ENCODE measurements around the gene PRKAB1. TPM values are rescaled to one million over a fixed set of nuclear protein-coding genes. Genes with fewer than 3 reads are reported as not detected.

PRKAB1 gene
- total and polyA plus RNA-seq, 2 experiments from 2014 or later = 16.3 to 31.0 TPM

DNA sequence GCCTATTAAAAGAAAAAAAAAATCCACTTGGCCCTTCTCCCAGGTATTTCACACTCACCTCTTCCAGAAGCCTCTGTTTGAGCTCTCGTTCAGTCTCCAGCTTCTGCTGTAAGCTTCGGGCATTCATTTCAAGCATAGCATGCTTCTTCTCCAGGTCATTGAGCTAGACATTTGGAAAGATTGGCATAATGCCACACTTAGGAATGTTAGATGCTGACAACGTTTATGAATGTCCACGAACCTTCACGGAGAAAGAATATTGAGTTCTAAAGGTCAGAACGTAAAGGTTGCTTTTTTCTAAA, 60.5 kb downstream of the PRKAB1 start (continued):
- TF ChIP-seq, protein P1, sequence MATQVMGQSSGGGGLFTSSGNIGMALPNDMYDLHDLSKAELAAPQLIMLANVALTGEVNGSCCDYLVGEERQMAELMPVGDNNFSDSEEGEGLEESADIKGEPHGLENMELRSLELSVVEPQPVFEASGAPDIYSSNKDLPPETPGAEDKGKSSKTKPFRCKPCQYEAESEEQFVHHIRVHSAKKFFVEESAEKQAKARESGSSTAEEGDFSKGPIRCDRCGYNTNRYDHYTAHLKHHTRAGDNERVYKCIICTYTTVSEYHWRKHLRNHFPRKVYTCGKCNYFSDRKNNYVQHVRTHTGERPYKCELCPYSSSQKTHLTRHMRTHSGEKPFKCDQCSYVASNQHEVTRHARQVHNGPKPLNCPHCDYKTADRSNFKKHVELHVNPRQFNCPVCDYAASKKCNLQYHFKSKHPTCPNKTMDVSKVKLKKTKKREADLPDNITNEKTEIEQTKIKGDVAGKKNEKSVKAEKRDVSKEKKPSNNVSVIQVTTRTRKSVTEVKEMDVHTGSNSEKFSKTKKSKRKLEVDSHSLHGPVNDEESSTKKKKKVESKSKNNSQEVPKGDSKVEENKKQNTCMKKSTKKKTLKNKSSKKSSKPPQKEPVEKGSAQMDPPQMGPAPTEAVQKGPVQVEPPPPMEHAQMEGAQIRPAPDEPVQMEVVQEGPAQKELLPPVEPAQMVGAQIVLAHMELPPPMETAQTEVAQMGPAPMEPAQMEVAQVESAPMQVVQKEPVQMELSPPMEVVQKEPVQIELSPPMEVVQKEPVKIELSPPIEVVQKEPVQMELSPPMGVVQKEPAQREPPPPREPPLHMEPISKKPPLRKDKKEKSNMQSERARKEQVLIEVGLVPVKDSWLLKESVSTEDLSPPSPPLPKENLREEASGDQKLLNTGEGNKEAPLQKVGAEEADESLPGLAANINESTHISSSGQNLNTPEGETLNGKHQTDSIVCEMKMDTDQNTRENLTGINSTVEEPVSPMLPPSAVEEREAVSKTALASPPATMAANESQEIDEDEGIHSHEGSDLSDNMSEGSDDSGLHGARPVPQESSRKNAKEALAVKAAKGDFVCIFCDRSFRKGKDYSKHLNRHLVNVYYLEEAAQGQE (IDR thresholded peaks at IDR 0.05; ENCODE audit: unreplicated experiment) = no peak
- no peak for TF ChIP-seq NANOG (IDR thresholded peaks at IDR 0.05; ENCODE audit: borderline replicate concordance)

DNA sequence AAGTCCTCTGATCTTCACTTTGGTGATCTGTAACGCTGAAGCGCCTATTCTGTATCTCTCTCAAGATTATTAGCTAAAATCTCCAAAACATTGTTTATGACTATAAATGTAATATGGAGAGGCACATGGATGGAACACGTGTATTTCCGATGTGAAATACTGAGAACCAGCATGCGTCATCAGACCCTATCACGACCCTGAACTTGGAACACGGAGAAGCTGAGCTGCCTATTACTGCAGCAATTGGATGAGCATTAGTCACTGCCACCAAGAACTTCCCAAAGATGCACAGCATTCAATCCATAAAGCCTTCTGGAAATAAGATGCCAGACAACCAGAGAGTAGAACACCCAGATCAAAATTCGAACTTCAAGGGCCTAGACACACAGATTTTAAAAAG, 61.9 kb downstream of the PRKAB1 start:
- Histone ChIP-seq H3K27ac (ENCODE audit: low read depth) (no peak overlapping the region), H3K79me2 (replicated peaks; ENCODE audit: insufficient read depth) (no peaks in the 10 kb centered on the region), H3K27me3 (ENCODE audit: insufficient read depth) (no peaks in the 10 kb centered on the region), H3K4me2 (no peak overlapping the region), H3K36me3 (ENCODE audit: insufficient read depth) (peaks cover 16% of the 10 kb centered on the region; the same call in 1 of the 2 replicates), H3F3A (replicated peaks; ENCODE audit: low read depth) (no peaks in the 10 kb centered on the region), H3K4me3 (no peak overlapping the region), H3K9me2 (ENCODE audit: insufficient read depth) (no peaks in the 10 kb centered on the region), H3K4me1 (ENCODE audit: insufficient read depth) (no peaks in the 10 kb centered on the region), H2AFZ (no peak overlapping the region), H4K20me1 (replicated peaks; ENCODE audit: insufficient read depth) (no peaks in the 10 kb centered on the region; the same call in 1 of the 2 replicates)
- Mint-ChIP-seq H3K36me3 (ENCODE audit: low read depth) (peaks cover 33% of the 10 kb centered on the region), H3K27me3 (ENCODE audit: insufficient read depth, low read depth, poor library complexity) (no peaks in the 10 kb centered on the region), H3K27ac (no peak overlapping the region), H3K9me3 (no peaks in the 10 kb centered on the region), H3K4me3 (no peak overlapping the region), H3K4me1 (no peaks in the 10 kb centered on the region)
- ATAC-seq (no peak), DNase-seq (ENCODE audit: low spot score) (no peak)
- TF ChIP-seq ZNF114 (CRISPR knock-in tag; IDR thresholded peaks at IDR 0.05) (no peak), NANOG (IDR thresholded peaks at IDR 0.05; ENCODE audit: borderline replicate concordance) (no peak), EZH2 (IDR thresholded peaks at IDR 0.05; ENCODE audit: low read depth, unreplicated experiment) (no peak), POLR2AphosphoS5 (IDR thresholded peaks at IDR 0.05; ENCODE audit: low read depth) (no peak), ZNF331 (CRISPR knock-in tag; IDR thresholded peaks at IDR 0.05; ENCODE audit: low read depth) (no peak)
- TF ChIP-seq, protein P1 (IDR thresholded peaks at IDR 0.05; ENCODE audit: unreplicated experiment) = no peak
- TF ChIP-seq, protein P2, sequence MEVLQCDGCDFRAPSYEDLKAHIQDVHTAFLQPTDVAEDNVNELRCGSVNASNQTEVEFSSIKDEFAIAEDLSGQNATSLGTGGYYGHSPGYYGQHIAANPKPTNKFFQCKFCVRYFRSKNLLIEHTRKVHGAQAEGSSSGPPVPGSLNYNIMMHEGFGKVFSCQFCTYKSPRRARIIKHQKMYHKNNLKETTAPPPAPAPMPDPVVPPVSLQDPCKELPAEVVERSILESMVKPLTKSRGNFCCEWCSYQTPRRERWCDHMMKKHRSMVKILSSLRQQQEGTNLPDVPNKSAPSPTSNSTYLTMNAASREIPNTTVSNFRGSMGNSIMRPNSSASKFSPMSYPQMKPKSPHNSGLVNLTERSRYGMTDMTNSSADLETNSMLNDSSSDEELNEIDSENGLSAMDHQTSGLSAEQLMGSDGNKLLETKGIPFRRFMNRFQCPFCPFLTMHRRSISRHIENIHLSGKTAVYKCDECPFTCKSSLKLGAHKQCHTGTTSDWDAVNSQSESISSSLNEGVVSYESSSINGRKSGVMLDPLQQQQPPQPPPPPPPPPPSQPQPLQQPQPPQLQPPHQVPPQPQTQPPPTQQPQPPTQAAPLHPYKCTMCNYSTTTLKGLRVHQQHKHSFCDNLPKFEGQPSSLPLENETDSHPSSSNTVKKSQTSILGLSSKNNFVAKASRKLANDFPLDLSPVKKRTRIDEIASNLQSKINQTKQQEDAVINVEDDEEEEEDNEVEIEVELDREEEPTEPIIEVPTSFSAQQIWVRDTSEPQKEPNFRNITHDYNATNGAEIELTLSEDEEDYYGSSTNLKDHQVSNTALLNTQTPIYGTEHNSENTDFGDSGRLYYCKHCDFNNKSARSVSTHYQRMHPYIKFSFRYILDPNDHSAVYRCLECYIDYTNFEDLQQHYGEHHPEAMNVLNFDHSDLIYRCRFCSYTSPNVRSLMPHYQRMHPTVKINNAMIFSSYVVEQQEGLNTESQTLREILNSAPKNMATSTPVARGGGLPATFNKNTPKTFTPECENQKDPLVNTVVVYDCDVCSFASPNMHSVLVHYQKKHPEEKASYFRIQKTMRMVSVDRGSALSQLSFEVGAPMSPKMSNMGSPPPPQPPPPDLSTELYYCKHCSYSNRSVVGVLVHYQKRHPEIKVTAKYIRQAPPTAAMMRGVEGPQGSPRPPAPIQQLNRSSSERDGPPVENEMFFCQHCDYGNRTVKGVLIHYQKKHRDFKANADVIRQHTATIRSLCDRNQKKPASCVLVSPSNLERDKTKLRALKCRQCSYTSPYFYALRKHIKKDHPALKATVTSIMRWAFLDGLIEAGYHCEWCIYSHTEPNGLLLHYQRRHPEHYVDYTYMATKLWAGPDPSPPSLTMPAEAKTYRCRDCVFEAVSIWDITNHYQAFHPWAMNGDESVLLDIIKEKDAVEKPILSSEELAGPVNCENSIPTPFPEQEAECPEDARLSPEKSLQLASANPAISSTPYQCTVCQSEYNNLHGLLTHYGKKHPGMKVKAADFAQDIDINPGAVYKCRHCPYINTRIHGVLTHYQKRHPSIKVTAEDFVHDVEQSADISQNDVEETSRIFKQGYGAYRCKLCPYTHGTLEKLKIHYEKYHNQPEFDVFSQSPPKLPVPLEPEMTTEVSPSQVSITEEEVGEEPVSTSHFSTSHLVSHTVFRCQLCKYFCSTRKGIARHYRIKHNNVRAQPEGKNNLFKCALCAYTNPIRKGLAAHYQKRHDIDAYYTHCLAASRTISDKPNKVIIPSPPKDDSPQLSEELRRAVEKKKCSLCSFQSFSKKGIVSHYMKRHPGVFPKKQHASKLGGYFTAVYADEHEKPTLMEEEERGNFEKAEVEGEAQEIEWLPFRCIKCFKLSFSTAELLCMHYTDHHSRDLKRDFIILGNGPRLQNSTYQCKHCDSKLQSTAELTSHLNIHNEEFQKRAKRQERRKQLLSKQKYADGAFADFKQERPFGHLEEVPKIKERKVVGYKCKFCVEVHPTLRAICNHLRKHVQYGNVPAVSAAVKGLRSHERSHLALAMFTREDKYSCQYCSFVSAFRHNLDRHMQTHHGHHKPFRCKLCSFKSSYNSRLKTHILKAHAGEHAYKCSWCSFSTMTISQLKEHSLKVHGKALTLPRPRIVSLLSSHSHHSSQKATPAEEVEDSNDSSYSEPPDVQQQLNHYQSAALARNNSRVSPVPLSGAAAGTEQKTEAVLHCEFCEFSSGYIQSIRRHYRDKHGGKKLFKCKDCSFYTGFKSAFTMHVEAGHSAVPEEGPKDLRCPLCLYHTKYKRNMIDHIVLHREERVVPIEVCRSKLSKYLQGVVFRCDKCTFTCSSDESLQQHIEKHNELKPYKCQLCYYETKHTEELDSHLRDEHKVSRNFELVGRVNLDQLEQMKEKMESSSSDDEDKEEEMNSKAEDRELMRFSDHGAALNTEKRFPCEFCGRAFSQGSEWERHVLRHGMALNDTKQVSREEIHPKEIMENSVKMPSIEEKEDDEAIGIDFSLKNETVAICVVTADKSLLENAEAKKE (CRISPR knock-in tag; IDR thresholded peaks at IDR 0.05) = no peak

All from GM23338 (cell line).